Adrenal gland (tissue), 12 donors: ENCODE results near the gene PABPC3. TPM values are rescaled to one million over a fixed set of nuclear protein-coding genes. Genes with fewer than 3 reads are reported as not detected.

Source experiments
- DNase-seq, 7 donors: peaks; one replicate each; pipeline ENCODE4 v3.0.0-alpha.2; 2019 to 2020
- H3K27ac ChIP-seq, 5 donors: fragments of 200-600 bp; sonication (generic) in 4 of 5; 1 replicate in 3 of 5; 2 replicates in 2 of 5; pipeline versions ENCODE4 v1.5.1 to v1.8.0; 2016 to 2020; ENCODE audit warnings: mild to moderate bottlenecking in 1 of 5
- H3K27me3 ChIP-seq: fragments of 200-600 bp; 2 replicates; pipeline ENCODE4 v1.8.0; 2021
- H3K36me3 ChIP-seq, 2 donors: fragments of 200-600 bp; replicated peaks in 1 of 2; 1 replicate in 1 of 2; 2 replicates in 1 of 2; pipeline versions ENCODE4 v1.5.1 to v1.8.0; 2018 to 2022
- H3K4me1 ChIP-seq, 2 donors: fragments of 200-600 bp; replicated peaks in 1 of 2; 1 replicate in 1 of 2; 2 replicates in 1 of 2; pipeline versions ENCODE4 v1.5.1 to v1.8.0; 2018 to 2021
- H3K4me3 ChIP-seq, 4 donors: fragments of 200-600 bp; sonication (generic) in 3 of 4; one replicate each; pipeline ENCODE4 v1.5.1; 2016 to 2018
- H3K9me3 ChIP-seq, 3 donors: fragments of 200-600 bp; sonication (generic) in 1 of 3; replicated peaks in 1 of 3; 1 replicate in 2 of 3; 2 replicates in 1 of 3; pipeline versions ENCODE4 v1.5.1 to v1.8.0; 2016 to 2021
- CTCF ChIP-seq, 6 experiments: fragments of 450-650 bp in 4 of 6; fragments of 200-600 bp in 2 of 6; sonication (generic) in 1 of 6; IDR thresholded peaks; 1 replicate in 5 of 6; 2 replicates in 1 of 6; pipeline versions ENCODE4 v1.5.1 to v1.8.0; 2016 to 2021; ENCODE audit warnings: antibody characterized with exemption in 6 of 6, mild to moderate bottlenecking in 2 of 6, moderate library complexity in 1 of 6
- POLR2A ChIP-seq, 2 donors: fragments of 450-650 bp; IDR thresholded peaks; one replicate each; pipeline ENCODE4 v1.6.1; 2017; ENCODE audit warnings: antibody characterized with exemption in 2 of 2, mild to moderate bottlenecking in 2 of 2, moderate library complexity in 1 of 2
- WGBS, 4 donors: extraction: QIAGEN DNeasy Blood & Tissue Kit in 2 of 4; methylation state at CpG; one replicate each; pipeline versions ENCODE4 v1.1.5 to v1.1.7; 2013 to 2017; 5-methylcytosine and 5-hydroxymethylcytosine counted together
- intact Hi-C, 2 donors: fragments of 100-400 bp; cut with DNase I; formaldehyde crosslinking; loops; one replicate each; pipeline versions ENCODE4 v1.14.1 to v1.15.0; 2022 to 2023
- polyA plus RNA-seq, 3 donors: library from polyadenylated mRNA; stranded (reverse); fragments of 200-250 nt in 2 of 3; fragments of 350-450 nt in 1 of 3; fragmentation: Illumina TruSeq in 1 of 3; extraction: RNeasy Lipid Tissue Mini Kit (QIAGEN cat#74804) in 1 of 3; gene quantifications; one replicate each; pipeline ENCODE4 v1.2.3, GENCODE V29; 2013 to 2014
- total RNA-seq, 9 donors: library from RNA; depleted of rRNA in 4 of 9; stranded (reverse); fragments of >200 nt in 4 of 9; fragments of 120-200 nt in 1 of 9; fragmentation: NEBNext Ultra II Directional in 1 of 9; extraction: Animal tissue kit (Norgen Biotek cat#: 25700) in 1 of 9; gene quantifications; one replicate each; pipeline versions ENCODE4 v1.1.0 to v1.2.4, GENCODE V29; 2013 to 2023
- donor health status: healthy with polysubstance abuse.
- donor health status: Bipolar disorder and iron deficiency.
- donor health status: DM: yes; HTN: yes; CAD: no.
- donor health status: DM: no; HTN: no; CAD: no.
- donor health status: DM: no; HTN: no; CAD: no.
- donor health status: DM: yes; HTN: yes; CAD: no.

PABPC3 gene
- total and polyA plus RNA-seq, 12 donors, result 0.06 to 0.38 (median 0.13) TPM; not detected in 5

GRCh38 chr13:25118378-25118905 is 22.5 kb downstream of the PABPC3 start:
- 41 to 60% (median 55%) methylated on average over 8 of the region's 8 CpGs for WGBS, 4 donors
- no peaks in the 10 kb centered on the region for H3K4me1 ChIP-seq
- TF ChIP-seq CTCF (IDR thresholded peaks at IDR 0.05), result no peak
- TF ChIP-seq POLR2A (IDR thresholded peaks at IDR 0.05), result no peak
- no peak overlapping the region for H3K4me3 ChIP-seq
- no peak overlapping the region for H3K27ac ChIP-seq
- no peaks in the 10 kb centered on the region for H3K27me3 ChIP-seq
- no peaks in the 10 kb centered on the region for H3K36me3 ChIP-seq
- DNase-seq, result no peak
- intact Hi-C loops, result no loop called here
- no peaks in the 10 kb centered on the region for H3K9me3 ChIP-seq

- Histone ChIP-seq H3K4me1 (no peaks in the 10 kb centered on the region), H3K27ac (no peak overlapping the region), H3K27me3 (peaks cover 13% of the 10 kb centered on the region), H3K36me3 (no peaks in the 10 kb centered on the region), H3K4me3 (no peak overlapping the region), H3K9me3 (no peaks in the 10 kb centered on the region)
- TF ChIP-seq POLR2A (IDR thresholded peaks at IDR 0.05), result no peak
- no peak for TF ChIP-seq CTCF (IDR thresholded peaks at IDR 0.05)
- intact Hi-C loops, result no loop called here
- WGBS, 4 donors, result 41 to 68% (median 52%) methylated on average over 3 of the region's 3 CpGs
- no peak for DNase-seq
Observed at GRCh38 chr13:25130944-25131343, 35.0 kb downstream of the PABPC3 start.

GRCh38 chr13:25131881-25132420 is 36.0 kb downstream of the PABPC3 start:
- no peak for DNase-seq
- H3K27ac ChIP-seq, result no peak overlapping the region
- no peaks in the 10 kb centered on the region for H3K4me1 ChIP-seq
- WGBS, 4 donors, result 61 to 71% (median 64%) methylated on average over 6 of the region's 6 CpGs
- intact Hi-C loops, result no loop called here
- no peak overlapping the region for H3K4me3 ChIP-seq
- peaks cover 13% of the 10 kb centered on the region for H3K27me3 ChIP-seq
- H3K9me3 ChIP-seq, result no peaks in the 10 kb centered on the region
- TF ChIP-seq POLR2A (IDR thresholded peaks at IDR 0.05), result no peak
- no peak for TF ChIP-seq CTCF (IDR thresholded peaks at IDR 0.05)
- no peaks in the 10 kb centered on the region for H3K36me3 ChIP-seq

GRCh38 chr13:25132751-25133390 is 36.9 kb downstream of the PABPC3 start:
- Histone ChIP-seq H3K9me3 (no peaks in the 10 kb centered on the region), H3K27me3 (peaks cover 13% of the 10 kb centered on the region), H3K4me1 (no peaks in the 10 kb centered on the region), H3K4me3 (no peak overlapping the region), H3K27ac (no peak overlapping the region), H3K36me3 (no peaks in the 10 kb centered on the region)
- intact Hi-C loops, result no loop called here
- no peak for DNase-seq
- TF ChIP-seq POLR2A (IDR thresholded peaks at IDR 0.05) (no peak), CTCF (IDR thresholded peaks at IDR 0.05) (no peak)
- 50 to 59% (median 56%) methylated on average over 5 of the region's 5 CpGs for WGBS, 4 donors
